ENCODE measurements around the gene CCDC82.
A peak's percentile ranks its signal among the peaks of the same experiment; 100 is the strongest.

Gene CCDC82

GRCh38 chr11:96306933-96307775 lies 82.6 kb downstream of the CCDC82 start:
- peak; percentile 51 for DNase-seq (ENCODE audit: low spot score)

DNA sequence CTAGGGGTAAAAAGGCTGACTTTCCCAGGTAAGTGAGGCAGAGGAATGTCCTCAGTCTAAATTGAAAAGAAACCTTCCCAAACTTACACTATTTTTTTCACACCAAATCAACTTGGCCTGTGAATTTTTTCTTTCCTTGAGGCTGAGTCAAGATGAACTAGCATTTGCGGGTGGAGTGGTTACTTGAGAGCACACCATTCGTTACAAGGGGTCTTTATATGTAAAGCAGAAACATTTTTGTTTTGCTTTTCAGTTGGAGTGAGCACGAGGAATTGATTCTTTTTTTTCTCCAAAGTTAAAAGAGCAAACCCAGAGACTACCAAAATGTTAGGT lies 83.1 kb downstream of the CCDC82 start:
- no peak for DNase-seq (ENCODE audit: low spot score)

- DNase-seq (ENCODE audit: low spot score) = no peak
Observed at GRCh38 chr11:96306071-96306470, 83.6 kb downstream of the CCDC82 start.

DNA sequence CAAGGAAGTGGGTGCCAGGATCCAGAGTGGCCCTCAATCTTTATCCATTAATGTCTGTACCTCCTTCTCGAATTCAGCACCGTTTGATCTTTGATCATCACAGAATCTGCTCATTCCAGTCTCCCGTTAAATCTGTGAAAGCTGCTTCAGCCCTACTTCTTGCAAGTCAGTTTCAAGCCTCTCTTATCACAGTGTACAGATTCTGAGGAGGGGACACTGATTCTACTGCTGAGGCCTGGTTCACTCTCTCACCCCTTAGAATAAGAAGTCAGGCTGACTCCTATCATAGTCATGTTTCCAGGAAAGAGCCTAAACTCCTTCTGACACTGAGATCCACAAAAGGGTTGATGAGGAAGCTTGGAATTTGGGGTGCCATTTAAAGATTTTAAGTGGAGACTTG lies 85.7 kb downstream of the CCDC82 start:
- no peak for DNase-seq (ENCODE audit: low spot score)

GRCh38 chr11:96303064-96303463 lies 86.6 kb downstream of the CCDC82 start:
- DNase-seq (ENCODE audit: low spot score) = no peak
